Hypothalamus (tissue), 51 donors: ENCODE data around the gene F5.
A peak's percentile ranks its signal among the peaks of the same experiment; 100 is the strongest.
"Not testable (repeated sequence)": the region's sequence is repeated elsewhere in the genome, so short reads cannot be mapped to it uniquely, and the experiment has no call there.

Experiments
- DNase-seq, 51 donors: peaks; one replicate each; lab custom pipeline; 2025; lab: John Stamatoyannopoulos, UW

The F5 gene

DNA sequence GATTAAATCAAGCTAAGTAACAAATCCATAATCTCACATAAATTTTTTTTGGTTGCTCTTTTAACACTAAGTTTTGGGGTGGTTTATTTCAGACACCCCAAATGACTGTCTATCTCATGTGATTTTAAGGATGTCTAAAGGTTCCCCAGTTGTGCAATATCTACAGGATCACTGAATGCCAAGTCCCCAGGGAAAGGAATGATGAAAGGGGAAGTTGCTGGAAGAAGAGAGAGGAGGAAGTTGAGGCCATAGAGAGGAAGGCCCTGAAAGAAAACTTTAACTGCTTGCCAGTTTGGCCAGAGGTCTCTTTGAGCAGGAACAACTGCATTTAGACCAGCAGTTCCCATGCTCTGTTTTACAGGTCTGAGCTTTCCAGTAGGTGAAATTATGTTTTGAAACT, 73.1 kb downstream of the F5 start:
- no peak for DNase-seq

DNA sequence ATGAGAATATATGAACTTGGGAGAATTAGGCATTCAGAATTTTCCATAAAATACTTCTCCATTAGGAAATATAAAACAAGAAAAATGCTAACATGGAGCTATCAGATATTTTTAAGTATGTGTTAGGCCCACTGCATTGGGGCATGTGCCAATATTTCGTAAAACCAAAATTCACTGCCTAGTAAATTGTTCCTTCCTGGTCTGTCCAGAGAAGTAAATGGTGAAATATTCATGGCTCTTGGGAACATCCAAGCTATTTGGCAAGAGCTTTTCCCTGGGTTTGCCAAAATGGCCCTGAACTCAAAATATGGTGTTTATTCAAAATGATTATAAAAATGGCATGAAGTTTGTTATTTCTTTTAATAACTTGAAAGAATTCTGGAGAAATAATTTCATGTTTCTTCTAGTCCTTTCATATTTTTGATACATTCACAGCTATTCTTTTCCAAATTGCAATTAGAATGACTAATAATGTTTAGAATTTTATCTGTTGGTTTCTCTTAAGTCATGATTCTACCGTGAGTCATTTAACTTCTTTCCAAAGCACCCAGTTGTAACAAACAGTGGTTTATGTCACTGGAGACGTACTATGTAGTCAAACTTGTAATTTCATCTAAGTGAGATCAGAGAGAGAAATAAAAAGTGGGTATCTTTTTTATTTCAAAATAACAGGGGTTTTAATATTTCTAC, 74.8 kb downstream of the F5 start:
- no peak for DNase-seq

DNA sequence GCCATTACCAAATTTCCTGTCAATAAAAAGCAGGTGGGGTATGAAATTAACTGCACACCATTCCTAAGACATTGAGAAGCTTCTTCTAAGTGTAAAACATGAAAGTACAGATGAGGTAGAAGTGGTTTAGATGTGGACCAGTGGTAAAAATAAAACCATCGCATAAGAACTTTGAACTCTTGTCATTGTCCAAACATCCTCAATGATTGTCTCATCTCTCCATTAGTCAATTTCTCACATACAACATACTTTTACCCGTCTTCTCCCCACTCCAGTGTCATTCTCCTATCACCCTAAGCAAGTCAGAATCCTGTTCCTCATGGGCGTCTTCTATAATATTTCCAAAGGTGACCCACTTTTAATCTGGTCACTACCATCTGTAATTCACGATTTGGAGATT, 76.2 kb downstream of the F5 start:
- no peak for DNase-seq

GRCh38 chr1:169509354-169509753, 76.9 kb downstream of the F5 start:
- DNase-seq, result no peak

DNA sequence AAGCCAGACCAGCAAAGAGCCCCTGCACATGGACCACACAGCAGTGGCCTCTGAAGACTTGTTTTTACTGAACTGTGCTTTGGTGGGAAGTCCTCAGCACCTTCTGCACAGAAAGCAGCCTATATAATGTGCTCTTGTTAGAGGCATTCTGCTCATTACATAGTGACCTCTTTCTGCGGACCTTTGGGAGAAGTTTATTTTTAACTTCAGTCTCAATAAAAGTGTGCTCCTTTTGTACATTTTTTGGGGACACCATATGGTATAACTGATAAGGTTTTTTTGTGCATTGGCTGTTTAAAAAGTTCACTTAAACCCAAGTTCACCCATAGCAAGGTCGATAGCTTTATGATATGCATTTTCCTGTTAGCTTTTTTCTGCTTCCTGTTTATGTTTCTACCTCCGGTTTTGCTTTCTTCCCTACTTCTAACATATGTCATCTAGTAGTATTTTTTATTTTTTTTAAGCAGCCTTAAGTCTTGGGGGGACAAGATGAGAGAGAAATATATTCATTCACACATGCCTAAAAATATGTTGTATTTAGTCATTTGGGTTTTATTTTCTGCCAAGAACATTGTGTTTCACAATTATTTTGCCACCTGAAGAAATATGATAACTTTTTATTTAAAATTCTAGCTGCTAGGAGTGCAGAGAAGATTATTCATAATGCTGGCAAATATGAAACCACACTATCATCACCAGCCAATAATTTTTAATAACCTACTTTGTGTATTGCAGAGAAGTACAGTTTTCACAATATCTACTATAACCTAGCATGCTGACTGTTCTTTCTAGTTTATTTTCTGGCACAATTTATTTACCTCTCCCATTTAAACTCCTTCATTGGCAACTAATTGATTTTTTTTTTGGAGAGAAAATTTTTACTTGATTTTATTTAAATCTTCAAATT, 77.6 kb downstream of the F5 start:
- no peak for DNase-seq

DNA sequence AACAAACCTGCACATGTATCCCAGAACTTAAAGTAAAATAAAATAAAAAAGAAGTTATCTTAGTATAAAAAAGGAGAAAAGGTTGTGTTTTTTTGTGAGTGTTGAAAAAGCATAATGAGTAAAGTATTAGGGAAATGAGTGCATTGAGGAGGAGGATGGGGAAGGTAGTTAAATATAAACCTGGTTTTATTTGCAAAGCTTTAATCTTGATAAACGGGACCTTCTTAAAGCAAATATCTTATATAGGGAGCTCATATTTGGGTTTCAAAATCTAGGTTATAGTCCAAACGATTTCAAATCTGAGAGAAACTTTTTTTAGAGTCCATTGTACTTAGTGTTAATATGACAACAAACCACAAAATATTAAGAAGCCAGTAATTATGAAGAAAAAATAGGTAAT, 78.9 kb downstream of the F5 start:
- no peak for DNase-seq

GRCh38 chr1:169503601-169504000, 82.7 kb downstream of the F5 start:
- not testable (repeated sequence) for DNase-seq

DNA sequence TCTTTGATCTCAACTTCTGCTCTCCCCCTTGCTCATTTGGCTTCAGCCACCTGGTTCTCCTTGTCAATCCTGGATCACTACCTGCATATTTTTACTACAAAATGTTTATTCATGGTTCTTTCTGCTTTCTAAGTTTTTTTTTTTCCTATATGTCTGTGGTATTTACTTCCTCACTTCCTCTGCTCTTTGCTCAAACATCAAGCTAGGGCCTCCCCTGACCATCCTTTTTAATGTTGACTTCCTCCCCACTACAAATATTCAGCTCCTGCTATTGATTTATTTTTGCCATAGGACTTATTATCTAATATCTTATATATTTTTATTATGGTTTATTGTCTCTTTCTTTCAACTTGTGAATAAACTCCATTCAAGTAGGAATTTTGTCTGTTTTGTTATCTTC, 86.5 kb downstream of the F5 start:
- no peak for DNase-seq

- no peak for DNase-seq
These were observed 89.0 kb downstream of the F5 start for GRCh38 chr1:169497317-169497716.

- no peak for DNase-seq
These were observed 90.4 kb downstream of the F5 start for GRCh38 chr1:169495916-169496315.

DNA sequence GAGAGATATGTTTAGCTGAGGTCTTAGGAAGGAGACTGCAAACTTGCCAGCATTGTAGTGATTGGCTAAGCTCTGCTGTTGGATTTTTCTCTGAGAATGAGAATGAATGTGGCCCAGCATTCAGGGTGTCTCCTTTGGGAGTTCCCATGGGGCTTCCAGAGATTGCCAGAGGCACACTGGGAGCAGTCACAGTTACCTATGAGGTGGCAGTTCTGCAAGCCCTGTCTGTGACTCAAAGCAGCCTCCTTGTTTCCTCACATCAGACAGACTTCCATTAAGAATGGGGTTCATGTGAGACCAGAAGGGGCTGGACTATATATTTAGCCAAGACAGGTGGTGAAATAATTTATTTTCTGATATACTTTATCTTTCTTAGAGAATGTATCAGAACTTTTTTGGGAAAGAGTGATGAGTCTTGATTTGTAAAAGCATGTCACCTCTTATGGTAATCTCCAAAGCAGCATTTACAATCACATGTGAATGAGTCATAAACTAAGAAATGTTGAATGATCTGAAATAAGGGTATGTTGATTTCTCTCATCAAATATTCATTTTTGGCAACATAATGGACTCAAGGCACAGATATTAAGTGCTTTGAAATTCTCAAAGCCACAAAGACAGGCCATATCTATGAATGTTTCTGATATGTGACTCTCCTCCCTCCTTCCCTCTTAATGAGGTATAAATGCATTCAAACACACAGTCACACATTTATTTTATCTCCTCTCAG, 91.1 kb downstream of the F5 start:
- no peak for DNase-seq

- DNase-seq, result no peak
These were observed 91.9 kb downstream of the F5 start for GRCh38 chr1:169494343-169494742.

GRCh38 chr1:169493251-169493650, 93.0 kb downstream of the F5 start:
- DNase-seq, result no peak

DNA sequence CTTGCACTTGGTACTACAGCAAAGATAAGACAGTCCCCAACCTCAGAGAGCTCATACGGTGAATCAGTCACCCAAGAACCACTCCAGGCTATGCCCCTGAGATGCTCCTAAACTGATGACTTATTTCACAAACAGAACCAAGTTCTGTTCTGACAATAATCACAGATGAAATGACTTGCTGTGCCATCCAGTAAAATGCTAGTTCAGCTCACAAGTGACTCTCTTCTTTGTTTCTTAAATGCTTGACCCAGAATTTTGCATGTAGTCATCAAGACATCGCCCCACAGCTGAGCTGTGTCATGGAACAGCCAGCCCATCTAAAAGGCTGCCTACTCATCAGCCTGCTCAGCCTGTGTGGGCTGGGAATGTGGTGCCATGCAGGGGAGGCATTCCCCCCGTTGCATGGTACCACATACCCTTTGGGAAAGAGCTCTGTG, 94.4 kb downstream of the F5 start:
- no peak for DNase-seq

DNA sequence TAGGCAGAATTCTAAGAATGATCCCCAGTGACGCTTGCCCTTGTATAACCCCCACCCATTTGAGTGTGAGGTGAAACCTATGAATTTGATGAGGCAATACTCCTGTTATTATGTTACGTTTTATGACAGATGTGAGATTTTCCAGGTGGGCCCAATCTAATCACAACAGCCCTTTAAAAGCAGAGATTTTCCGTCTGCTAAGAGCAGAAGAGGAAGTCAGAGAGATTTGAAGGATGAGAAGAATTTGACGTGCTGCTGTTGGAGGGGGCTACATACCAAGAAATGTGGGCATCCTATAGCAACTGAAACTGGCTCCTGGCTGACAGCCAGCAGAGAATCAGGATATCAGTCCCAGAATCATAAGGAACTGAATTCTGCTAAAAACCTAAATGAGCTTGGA, 98.1 kb downstream of the F5 start:
- DNase-seq, result no peak

- no peak for DNase-seq
These were observed 98.7 kb downstream of the F5 start for GRCh38 chr1:169487561-169487960.

- DNase-seq, result no peak
These were observed 99.1 kb downstream of the F5 start for GRCh38 chr1:169487133-169487532.

DNA sequence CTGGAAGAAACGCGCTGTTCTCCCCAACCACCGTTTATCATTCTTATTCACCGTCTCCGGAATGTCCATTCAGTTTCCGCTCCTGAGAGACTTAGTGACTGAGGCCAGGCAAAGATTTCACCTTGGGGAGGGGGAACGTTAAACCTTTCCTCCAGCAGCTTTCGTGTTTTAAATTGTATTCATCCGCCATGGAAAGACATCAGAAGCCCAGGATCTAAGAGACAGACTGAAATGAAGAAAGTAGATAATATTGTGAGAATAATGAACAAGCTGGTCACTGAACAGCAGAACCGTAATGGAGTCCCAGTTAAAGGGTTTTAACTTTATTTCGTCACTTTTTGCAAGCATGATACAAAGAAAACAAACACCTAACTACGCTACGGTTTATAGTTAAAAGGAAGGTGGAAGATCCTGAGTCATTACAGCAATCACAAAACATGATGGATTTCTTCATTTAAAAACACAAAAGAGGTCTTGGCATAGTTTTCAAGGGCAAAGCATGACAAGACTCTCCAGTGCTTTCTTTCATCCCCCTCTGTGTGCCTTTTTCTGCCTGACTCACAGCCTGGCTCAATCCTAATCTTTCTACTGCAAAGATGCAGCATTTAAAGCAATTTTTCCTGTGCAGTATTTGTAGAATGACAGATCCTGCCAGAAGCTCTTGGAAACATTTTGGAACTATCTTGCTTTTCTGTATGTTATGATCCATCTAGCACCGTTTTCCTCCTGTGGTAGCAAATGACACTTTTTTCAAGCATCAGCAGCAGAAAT, 99.8 kb downstream of the F5 start:
- peak in 1 of 51 donors; percentile 7 for DNase-seq

- DNase-seq, result peak; percentile 85 to 100 (median 99)
These were observed 100.6 kb downstream of the F5 start, which contains the start of gene SLC19A2 for GRCh38 chr1:169485431-169486280. SLC19A2 (minus strand) TSS chr1:169485944; CDS start chr1:169485766, 178 bp downstream.
